MM.1S (cell line): ENCODE measurements around the gene TRIP4.
A peak's percentile ranks its signal among the peaks of the same experiment; 100 is the strongest.
"Not testable (repeated sequence)": the region's sequence is repeated elsewhere in the genome, so short reads cannot be mapped to it uniquely, and the experiment has no call there.

ENCODE experiments used
- DNase-seq: peaks from one replicate; pipeline ENCODE4 v3.0.0-alpha.2; 2015
- H2AFZ ChIP-seq: fragments of 300-600 bp; sonication (generic); 2 replicates; pipeline ENCODE4 v1.6.0; 2016; ENCODE audit warnings: antibody characterized with exemption, low read length
- H3F3A ChIP-seq: fragments of 300-600 bp; sonication (generic); 2 replicates; pipeline ENCODE4 v1.6.1; 2016; ENCODE audit warnings: mild to moderate bottlenecking, antibody characterized with exemption, low read length, moderate library complexity, mixed read lengths; ENCODE audit not compliant: insufficient read depth
- H3K27ac ChIP-seq: fragments of 300-600 bp; sonication (generic); 2 replicates; pipeline ENCODE4 v1.5.1; 2016; ENCODE audit warnings: mild to moderate bottlenecking, low read length
- H3K27me3 ChIP-seq: fragments of 300-600 bp; sonication (generic); replicated peaks from 2 replicates; pipeline ENCODE4 v1.6.0; 2016; ENCODE audit warnings: low read length; ENCODE audit not compliant: insufficient read depth
- H3K36me3 ChIP-seq: fragments of 300-600 bp; sonication (generic); replicated peaks from 2 replicates; pipeline ENCODE4 v1.6.1; 2016; ENCODE audit warnings: mild to moderate bottlenecking, low read length, mixed read lengths; ENCODE audit not compliant: insufficient read depth
- H3K4me1 ChIP-seq: fragments of 300-600 bp; sonication (generic); 2 replicates; pipeline ENCODE4 v1.6.1; 2016; ENCODE audit warnings: low read length, mixed read lengths
- H3K4me2 ChIP-seq: fragments of 300-600 bp; sonication (generic); 2 replicates; pipeline ENCODE4 v1.6.0; 2016; ENCODE audit warnings: low read depth, low read length
- H3K4me3 ChIP-seq: fragments of 300-600 bp; sonication (generic); 2 replicates; pipeline ENCODE4 v1.5.1; 2016; ENCODE audit warnings: low read length, mixed read lengths
- H3K79me2 ChIP-seq: fragments of 300-600 bp; sonication (generic); 2 replicates; pipeline ENCODE4 v1.6.1; 2016; ENCODE audit warnings: mixed run types, low read length, mixed read lengths
- H3K9ac ChIP-seq: fragments of 300-600 bp; sonication (generic); 2 replicates; pipeline ENCODE4 v1.6.1; 2016; ENCODE audit warnings: low read length, mixed read lengths
- H3K9me2 ChIP-seq: fragments of 300-600 bp; sonication (generic); replicated peaks from 2 replicates; pipeline ENCODE4 v1.6.1; 2016; ENCODE audit warnings: mild to moderate bottlenecking, low read length, mixed read lengths; ENCODE audit not compliant: insufficient read depth
- H3K9me3 ChIP-seq: fragments of 300-600 bp; sonication (generic); replicated peaks from 2 replicates; pipeline ENCODE4 v1.6.1; 2016; ENCODE audit warnings: mild to moderate bottlenecking, low read length, mixed read lengths; ENCODE audit not compliant: insufficient read depth
- H4K20me1 ChIP-seq: fragments of 300-600 bp; sonication (generic); 2 replicates; pipeline ENCODE4 v1.6.1; 2016; ENCODE audit warnings: mild to moderate bottlenecking, low read length, moderate library complexity, mixed read lengths; ENCODE audit not compliant: insufficient read depth
- EZH2 ChIP-seq: fragments of 300-600 bp; sonication (generic); optimal IDR thresholded peaks from 2 replicates; pipeline ENCODE3; 2017; ENCODE audit warnings: low read depth, mild to moderate bottlenecking, antibody characterized with exemption, low read length, mixed read lengths
- EZH2phosphoT487 ChIP-seq: fragments of 300-600 bp; sonication (generic); IDR thresholded peaks from 2 replicates; pipeline ENCODE4 v1.6.1; 2018; ENCODE audit warnings: antibody characterized with exemption, low read length
- TF ChIP-seq, protein P1 (sequence below): fragments of 300-600 bp; sonication (generic); IDR thresholded peaks from 2 replicates; pipeline ENCODE4 v1.5.1; 2016; ENCODE audit warnings: antibody characterized with exemption, low read length, mixed read lengths

TRIP4 gene

DNA sequence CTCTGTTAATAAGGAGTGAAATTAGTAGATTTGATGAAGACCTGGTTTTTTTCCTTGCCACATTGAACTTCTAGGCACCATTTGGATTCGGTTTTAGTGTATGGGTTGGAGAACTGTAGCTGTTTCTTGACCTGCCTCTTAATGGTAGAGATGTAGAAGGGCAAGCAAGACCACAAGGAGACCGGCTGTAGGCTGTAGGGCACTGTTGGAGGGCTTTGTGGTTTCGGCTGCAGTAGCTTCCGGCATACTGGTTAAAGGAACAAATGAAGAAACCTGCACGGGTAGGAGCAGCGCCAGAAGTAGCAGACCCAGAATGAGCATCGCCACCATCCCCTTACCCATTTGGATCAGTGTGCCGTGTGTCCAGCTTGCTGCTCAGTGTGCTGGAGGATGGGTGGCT, 14.3 kb upstream of the TRIP4 start:
- Histone ChIP-seq H3K4me1 (no peaks in the 10 kb centered on the region), H3K9me2 (no peaks in the 10 kb centered on the region), H3K36me3 (no peaks in the 10 kb centered on the region), H3K27ac (no peak overlapping the region), H3K4me3 (no peak overlapping the region), H3K9me3 (no peaks in the 10 kb centered on the region), H3K79me2 (peaks cover 14% of the 10 kb centered on the region), H2AFZ (no peak overlapping the region), H3K27me3 (no peaks in the 10 kb centered on the region), H4K20me1 (no peaks in the 10 kb centered on the region), H3F3A (no peaks in the 10 kb centered on the region; the same call in 1 of the 2 replicates), H3K9ac (no peak overlapping the region), H3K4me2 (no peak overlapping the region)
- DNase-seq, result no peak
- TF ChIP-seq, protein P1, sequence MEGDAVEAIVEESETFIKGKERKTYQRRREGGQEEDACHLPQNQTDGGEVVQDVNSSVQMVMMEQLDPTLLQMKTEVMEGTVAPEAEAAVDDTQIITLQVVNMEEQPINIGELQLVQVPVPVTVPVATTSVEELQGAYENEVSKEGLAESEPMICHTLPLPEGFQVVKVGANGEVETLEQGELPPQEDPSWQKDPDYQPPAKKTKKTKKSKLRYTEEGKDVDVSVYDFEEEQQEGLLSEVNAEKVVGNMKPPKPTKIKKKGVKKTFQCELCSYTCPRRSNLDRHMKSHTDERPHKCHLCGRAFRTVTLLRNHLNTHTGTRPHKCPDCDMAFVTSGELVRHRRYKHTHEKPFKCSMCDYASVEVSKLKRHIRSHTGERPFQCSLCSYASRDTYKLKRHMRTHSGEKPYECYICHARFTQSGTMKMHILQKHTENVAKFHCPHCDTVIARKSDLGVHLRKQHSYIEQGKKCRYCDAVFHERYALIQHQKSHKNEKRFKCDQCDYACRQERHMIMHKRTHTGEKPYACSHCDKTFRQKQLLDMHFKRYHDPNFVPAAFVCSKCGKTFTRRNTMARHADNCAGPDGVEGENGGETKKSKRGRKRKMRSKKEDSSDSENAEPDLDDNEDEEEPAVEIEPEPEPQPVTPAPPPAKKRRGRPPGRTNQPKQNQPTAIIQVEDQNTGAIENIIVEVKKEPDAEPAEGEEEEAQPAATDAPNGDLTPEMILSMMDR, result no peak
- no peak for TF ChIP-seq EZH2phosphoT487
- no peak for TF ChIP-seq EZH2

DNA sequence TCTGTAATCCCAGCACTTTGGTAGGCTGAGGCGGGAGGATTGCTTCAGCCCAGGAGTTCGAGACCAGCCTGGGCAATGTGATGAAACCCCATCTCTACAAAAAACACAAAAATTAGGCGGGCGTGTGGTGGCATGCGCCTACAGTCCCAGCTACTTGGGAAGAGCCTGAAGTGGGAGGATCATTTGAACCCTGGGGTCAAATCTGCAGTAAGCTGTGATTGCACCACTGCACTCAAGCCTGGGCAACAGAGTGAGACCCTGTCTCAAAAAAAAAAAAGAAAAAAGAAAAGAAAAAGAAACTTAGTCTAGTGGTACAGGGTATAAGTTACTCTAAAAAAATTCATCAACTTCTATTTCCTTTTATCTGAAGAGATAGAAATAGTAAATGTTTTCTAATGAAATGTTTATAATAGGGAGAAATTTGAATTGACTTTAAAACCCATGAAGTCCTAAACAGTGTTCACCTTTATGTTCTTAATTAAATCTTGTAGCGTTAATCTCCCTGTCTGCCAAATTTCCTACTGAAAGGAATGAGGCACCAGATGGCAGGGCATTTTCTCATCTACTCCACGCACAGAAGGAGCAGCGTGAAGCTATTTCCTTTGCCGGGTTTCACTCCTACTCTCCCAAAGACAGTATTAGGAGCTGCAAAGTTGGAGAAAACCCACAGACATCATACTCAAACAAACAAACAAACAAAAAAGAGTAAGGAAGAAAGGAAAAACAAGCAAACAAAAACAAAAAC, 8.2 kb upstream of the TRIP4 start:
- H3K79me2 ChIP-seq, result peaks cover 37% of the 10 kb centered on the region
- H3F3A ChIP-seq, result 0 out of 2 replicates have a peak, but pooled peaks cover 3% of the 10 kb centered on the region
- no peaks in the 10 kb centered on the region for H3K36me3 ChIP-seq
- H3K9me3 ChIP-seq, result no peaks in the 10 kb centered on the region
- peak overlapping the region; percentile 77; the same call in 1 of the 2 replicates for H3K4me2 ChIP-seq
- peak overlapping the region; percentile 27; the same call in 1 of the 2 replicates for H3K4me3 ChIP-seq
- H3K27ac ChIP-seq, result no peak overlapping the region
- H4K20me1 ChIP-seq, result no peaks in the 10 kb centered on the region
- no peak overlapping the region for H2AFZ ChIP-seq
- H3K27me3 ChIP-seq, result no peaks in the 10 kb centered on the region
- DNase-seq, result no peak
- H3K9ac ChIP-seq, result no peak overlapping the region; the same call in 1 of the 2 replicates
- H3K4me1 ChIP-seq, result peaks cover 4% of the 10 kb centered on the region; the same call in 1 of the 2 replicates
- H3K9me2 ChIP-seq, result no peaks in the 10 kb centered on the region
- no peak for TF ChIP-seq EZH2phosphoT487
- TF ChIP-seq, protein P1, result no peak
- no peak for TF ChIP-seq EZH2

DNA sequence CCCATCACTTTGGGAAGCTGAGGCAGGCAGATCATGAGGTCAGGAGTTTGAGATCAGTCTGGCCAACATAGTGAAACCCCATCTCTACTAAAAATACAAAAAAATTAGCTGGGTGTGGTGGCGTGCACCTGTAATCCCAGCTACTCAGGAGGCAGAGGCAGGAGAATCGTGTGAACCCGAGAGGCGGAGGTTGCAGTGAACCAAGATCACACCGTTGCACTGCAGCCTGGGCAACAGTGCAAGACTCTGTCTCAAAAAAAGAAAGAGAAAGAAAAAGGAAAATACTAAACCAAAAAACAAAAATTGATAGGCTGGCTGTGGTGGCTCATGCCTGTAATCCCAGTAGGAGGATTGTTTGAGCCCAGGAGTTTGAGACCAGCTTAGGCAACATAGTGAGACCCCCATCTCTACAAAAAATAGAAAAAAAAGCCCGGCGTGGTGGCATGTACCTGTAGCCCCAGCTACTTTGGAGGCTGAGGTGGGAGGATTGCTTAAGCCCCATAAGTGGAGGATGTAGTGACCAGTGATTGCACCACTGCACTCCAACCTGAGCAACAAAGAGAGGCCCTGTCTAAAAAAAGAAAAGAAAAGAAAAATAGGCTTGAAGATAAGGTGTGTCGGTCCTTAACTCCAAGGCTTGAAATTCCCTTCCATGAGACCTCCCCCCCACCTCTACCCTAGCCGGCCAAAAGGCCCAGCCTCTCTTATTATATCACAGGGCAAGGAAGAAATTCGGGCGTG, 7.3 kb upstream of the TRIP4 start:
- Histone ChIP-seq H3K4me2 (peak overlapping the region; percentile 77), H3K9ac (peak overlapping the region; percentile 73), H3K4me3 (peak overlapping the region; percentile 84), H2AFZ (peak overlapping the region; percentile 79), H3K79me2 (peaks cover 34% of the 10 kb centered on the region)
- peak; percentile 8 for DNase-seq
- not testable (repeated sequence) for H4K20me1 ChIP-seq, H3K27ac ChIP-seq, H3K4me1 ChIP-seq, H3K27me3 ChIP-seq, H3F3A ChIP-seq, H3K36me3 ChIP-seq, H3K9me2 ChIP-seq, H3K9me3 ChIP-seq
